Measurements from ENCODE around the gene CD274. TPM values are rescaled to one million over a fixed set of nuclear protein-coding genes. Genes with fewer than 3 reads are reported as not detected.
"Not testable (repeated sequence)": the region's sequence is repeated elsewhere in the genome, so short reads cannot be mapped to it uniquely, and the experiment has no call there.

Gene CD274
- total RNA-seq, 2 experiments from 2014 or later, result 14.2 to 15.0 TPM

- H3K4me1 Mint-ChIP-seq (ENCODE audit: low read depth), result peaks cover 6% of the 10 kb centered on the region
- no peak overlapping the region for H3K4me3 Mint-ChIP-seq
- H3K9me3 Mint-ChIP-seq, result no peaks in the 10 kb centered on the region
- DNase-seq, result no peak
- no peaks in the 10 kb centered on the region for H3K27me3 Mint-ChIP-seq (ENCODE audit: low read depth)
- intact Hi-C loops (cut with micrococcal nuclease), result loop anchor here (10.0 kb wide), 1 partner anchor 164 kb away; no protein-coding TSS in a partner anchor
- peaks cover 22% of the 10 kb centered on the region for H3K36me3 Mint-ChIP-seq (ENCODE audit: low read depth)
- CTCF ChIA-PET, result interaction anchor here (0.8 to 1.6 kb wide), 2 partner anchors 159 to 671 kb away, joined by 3 read pairs; no protein-coding TSS in a partner anchor
- no peak overlapping the region for H3K27ac Mint-ChIP-seq
These were observed 21.4 kb upstream of the CD274 start for GRCh38 chr9:5428794-5429528.

GRCh38 chr9:5429873-5430564, 20.3 kb upstream of the CD274 start:
- Mint-ChIP-seq H3K4me3 (no peak overlapping the region), H3K36me3 (ENCODE audit: low read depth) (peaks cover 29% of the 10 kb centered on the region), H3K4me1 (ENCODE audit: low read depth) (peaks cover 6% of the 10 kb centered on the region), H3K27ac (no peak overlapping the region), H3K9me3 (no peaks in the 10 kb centered on the region), H3K27me3 (ENCODE audit: low read depth) (no peaks in the 10 kb centered on the region)
- intact Hi-C loops (cut with micrococcal nuclease), result loop anchor here (10.0 kb wide), 1 partner anchor 165 kb away; no protein-coding TSS in a partner anchor
- CTCF ChIA-PET, result no interaction called here
- no peak for DNase-seq

GRCh38 chr9:5430912-5431311, 19.4 kb upstream of the CD274 start:
- Mint-ChIP-seq H3K4me1 (ENCODE audit: low read depth) (peaks cover 13% of the 10 kb centered on the region), H3K36me3 (ENCODE audit: low read depth) (peaks cover 37% of the 10 kb centered on the region), H3K9me3 (no peaks in the 10 kb centered on the region), H3K4me3 (no peak overlapping the region), H3K27ac (no peak overlapping the region), H3K27me3 (ENCODE audit: low read depth) (no peaks in the 10 kb centered on the region)
- intact Hi-C loops (cut with micrococcal nuclease), result no loop called here
- no peak for DNase-seq
- CTCF ChIA-PET, result interaction anchor here (0.6 kb wide), 1 partner anchor 158 kb away, joined by 4 read pairs; no protein-coding TSS in a partner anchor

- intact Hi-C loops (cut with micrococcal nuclease); H3K27me3 Mint-ChIP-seq (ENCODE audit: low read depth); H3K4me3 Mint-ChIP-seq; DNase-seq; H3K9me3 Mint-ChIP-seq; H3K27ac Mint-ChIP-seq; CTCF ChIA-PET: not testable (repeated sequence)
- Mint-ChIP-seq H3K4me1 (ENCODE audit: low read depth) (peaks cover 26% of the 10 kb centered on the region), H3K36me3 (ENCODE audit: low read depth) (peaks cover 52% of the 10 kb centered on the region)
These were observed 17.5 kb upstream of the CD274 start for GRCh38 chr9:5432890-5433289.

- H3K27me3 Mint-ChIP-seq (ENCODE audit: low read depth); H3K9me3 Mint-ChIP-seq; CTCF ChIA-PET; H3K4me3 Mint-ChIP-seq; H3K27ac Mint-ChIP-seq; intact Hi-C loops (cut with micrococcal nuclease); DNase-seq: not testable (repeated sequence)
- H3K36me3 Mint-ChIP-seq (ENCODE audit: low read depth), result peaks cover 52% of the 10 kb centered on the region
- H3K4me1 Mint-ChIP-seq (ENCODE audit: low read depth), result peaks cover 27% of the 10 kb centered on the region
These were observed 17.0 kb upstream of the CD274 start for GRCh38 chr9:5433328-5433727.

- DNase-seq; H3K9me3 Mint-ChIP-seq; H3K27ac Mint-ChIP-seq; intact Hi-C loops (cut with micrococcal nuclease); H3K4me3 Mint-ChIP-seq; CTCF ChIA-PET; H3K27me3 Mint-ChIP-seq (ENCODE audit: low read depth): not testable (repeated sequence)
- Mint-ChIP-seq H3K4me1 (ENCODE audit: low read depth) (peaks cover 33% of the 10 kb centered on the region), H3K36me3 (ENCODE audit: low read depth) (peaks cover 52% of the 10 kb centered on the region)
These were observed 16.2 kb upstream of the CD274 start for GRCh38 chr9:5433841-5434810.

- Mint-ChIP-seq H3K9me3 (no peaks in the 10 kb centered on the region), H3K4me3 (no peak overlapping the region), H3K27me3 (ENCODE audit: low read depth) (no peaks in the 10 kb centered on the region), H3K27ac (peak overlapping the region; percentile 98), H3K36me3 (ENCODE audit: low read depth) (peaks cover 47% of the 10 kb centered on the region), H3K4me1 (ENCODE audit: low read depth) (peaks cover 42% of the 10 kb centered on the region)
- CTCF ChIA-PET, result interaction anchor here (3.7 to 5.6 kb wide), 2 partner anchors 147 to 153 kb away, joined by 12 to 47 read pairs; no protein-coding TSS in a partner anchor
- DNase-seq, result no peak
- intact Hi-C loops (cut with micrococcal nuclease), result loop anchor here (2.0 to 5.0 kb wide), 7 partner anchors 99 to 774 kb away; partner anchors contain the start of genes CDC37L1 and PLPP6
These were observed 14.4 kb upstream of the CD274 start for GRCh38 chr9:5435912-5436311.

- no peaks in the 10 kb centered on the region for H3K9me3 Mint-ChIP-seq
- intact Hi-C loops (cut with micrococcal nuclease), result loop anchor here (2.0 to 5.0 kb wide), 7 partner anchors 100 to 774 kb away; partner anchors contain the start of genes CDC37L1 and PLPP6
- CTCF ChIA-PET, result interaction anchor here (0.9 to 5.6 kb wide), 3 partner anchors 147 to 247 kb away, joined by 3 to 47 read pairs (median 12); no protein-coding TSS in a partner anchor
- no peak for DNase-seq
- H3K27me3 Mint-ChIP-seq (ENCODE audit: low read depth), result no peaks in the 10 kb centered on the region
- peaks cover 46% of the 10 kb centered on the region for H3K4me1 Mint-ChIP-seq (ENCODE audit: low read depth)
- H3K4me3 Mint-ChIP-seq, result peak overlapping the region; percentile 92
- H3K27ac Mint-ChIP-seq, result peak overlapping the region; percentile 98
- peaks cover 44% of the 10 kb centered on the region for H3K36me3 Mint-ChIP-seq (ENCODE audit: low read depth)
These were observed 13.9 kb upstream of the CD274 start for GRCh38 chr9:5436441-5436840.

GRCh38 chr9:5437254-5438216, 12.8 kb upstream of the CD274 start, which contains the start of gene PLGRKT:
PLGRKT (minus strand) TSS chr9:5437925; CDS start chr9:5431977, 5,948 bp downstream.
- no peaks in the 10 kb centered on the region for H3K9me3 Mint-ChIP-seq
- peak; percentile 95 for DNase-seq
- intact Hi-C loops (cut with micrococcal nuclease), result loop anchor here (1.0 to 5.0 kb wide), 19 partner anchors 13 to 775 kb away; partner anchors contain the start of genes CD274, CDC37L1, JAK2 and PLPP6
- CTCF ChIA-PET, result interaction anchor here (0.9 to 5.6 kb wide), 5 partner anchors 13 to 251 kb away, joined by 3 to 47 read pairs (median 12); partner anchors contain the start of gene CD274
- peak within 1 kb of the TSS; percentile 98 for H3K27ac Mint-ChIP-seq
- H3K36me3 Mint-ChIP-seq (ENCODE audit: low read depth), result peaks cover 35% of the 10 kb centered on the region
- H3K27me3 Mint-ChIP-seq (ENCODE audit: low read depth), result no peaks in the 10 kb centered on the region
- peaks cover 51% of the 10 kb centered on the region for H3K4me1 Mint-ChIP-seq (ENCODE audit: low read depth)
- H3K4me3 Mint-ChIP-seq, result peak within 1 kb of the TSS; percentile 92

GRCh38 chr9:5438301-5439162, 11.8 kb upstream of the CD274 start:
- Mint-ChIP-seq H3K4me3 (peak overlapping the region; percentile 92), H3K4me1 (ENCODE audit: low read depth) (peaks cover 54% of the 10 kb centered on the region), H3K27me3 (ENCODE audit: low read depth) (no peaks in the 10 kb centered on the region), H3K36me3 (ENCODE audit: low read depth) (peaks cover 30% of the 10 kb centered on the region), H3K27ac (peak overlapping the region; percentile 98), H3K9me3 (no peaks in the 10 kb centered on the region)
- CTCF ChIA-PET, result interaction anchor here (0.5 to 5.6 kb wide), 8 partner anchors 12 to 252 kb away, joined by 3 to 47 read pairs (median 8); partner anchors contain the start of gene CD274
- intact Hi-C loops (cut with micrococcal nuclease), result loop anchor here (1.0 to 5.0 kb wide), 5 partner anchors 329 to 776 kb away; partner anchors contain the start of genes PLPP6, RANBP6 and RCL1
- peak; percentile 76 for DNase-seq
